Body of pancreas (tissue), 4 donors: Measurements from ENCODE around the gene THAP7.

Source experiments
- CTCF ChIP-seq, 7 experiments: fragments of 450-650 bp in 4 of 7; fragments of 200-600 bp in 3 of 7; sonication (generic) in 3 of 7; IDR thresholded peaks; one replicate each; pipeline ENCODE4 v1.5.1; 2016 to 2019; ENCODE audit warnings: antibody characterized with exemption in 7 of 7
- POLR2A ChIP-seq, 3 donors: fragments of 450-650 bp; IDR thresholded peaks; one replicate each; pipeline ENCODE4 v1.6.1; 2016; ENCODE audit warnings: antibody characterized with exemption in 3 of 3, mild to moderate bottlenecking in 2 of 3

DNA sequence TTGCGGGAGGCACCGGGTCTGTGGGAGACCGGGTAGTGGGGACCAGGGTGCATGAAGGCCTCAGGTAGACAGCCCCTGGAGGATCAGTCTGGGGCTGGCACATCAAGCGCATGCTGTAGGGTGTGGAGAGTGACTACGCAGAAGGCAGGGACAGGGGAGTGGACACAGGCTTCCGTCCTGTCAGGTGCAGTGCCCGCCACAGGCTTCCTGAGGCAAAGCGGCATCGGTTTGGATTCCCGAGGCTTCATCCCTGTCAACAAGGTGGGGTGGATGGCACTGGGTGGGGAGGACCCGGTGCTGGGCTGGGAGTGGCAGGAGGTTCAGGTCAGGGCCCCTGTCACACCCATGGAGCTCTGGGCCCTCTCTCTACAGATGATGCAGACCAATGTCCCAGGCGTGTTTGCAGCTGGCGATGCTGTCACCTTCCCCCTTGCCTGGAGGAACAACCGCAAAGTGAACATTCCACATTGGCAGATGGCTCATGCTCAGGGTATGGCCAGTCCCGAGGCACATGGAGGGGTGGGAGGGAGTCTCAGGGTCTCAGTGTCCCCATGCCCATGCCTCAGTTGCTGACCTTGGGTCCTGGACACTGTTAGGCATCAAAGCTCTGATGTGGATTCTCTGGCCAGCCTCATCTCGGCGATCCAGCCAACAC, 24.3 kb downstream of the THAP7 start:
- TF ChIP-seq CTCF (IDR thresholded peaks at IDR 0.05) (no peak), POLR2A (IDR thresholded peaks at IDR 0.05) (no peak)
